CD14-positive monocyte (primary cell): Measurements from ENCODE around the gene MSI2. TPM values are rescaled to one million over a fixed set of nuclear protein-coding genes. Genes with fewer than 3 reads are reported as not detected.
A peak's percentile ranks its signal among the peaks of the same experiment; 100 is the strongest.

Experiments
- DNase-seq, 3 donors: peaks; one replicate each; pipeline ENCODE4 v3.0.0-alpha.2; 2011 to 2022
- H2AFZ ChIP-seq: 2 replicates; pipeline ENCODE4 v1.6.0; 2012; ENCODE audit warnings: mild to moderate bottlenecking, low read depth, low read length, inconsistent platforms; ENCODE audit not compliant: insufficient read depth, poor library complexity, severe bottlenecking
- H3K27ac ChIP-seq, 2 donors: 1 replicate in 1 of 2; 2 replicates in 1 of 2; pipeline ENCODE4 v1.5.1; 2012 to 2013; ENCODE audit warnings: low read length in 2 of 2, control low read depth in 1 of 2, inconsistent platforms in 1 of 2, low read depth in 1 of 2, mild to moderate bottlenecking in 1 of 2
- H3K27me3 ChIP-seq, 2 donors: one replicate each; pipeline versions ENCODE4 v1.6.0 to v1.6.1; 2011 to 2013; ENCODE audit warnings: low read length in 2 of 2; ENCODE audit not compliant: control insufficient read depth in 2 of 2, insufficient read depth in 2 of 2
- H3K36me3 ChIP-seq, 2 donors: replicated peaks in 1 of 2; 1 replicate in 1 of 2; 2 replicates in 1 of 2; pipeline versions ENCODE4 v1.5.1 to v1.6.1; 2012 to 2013; ENCODE audit warnings: low read length in 2 of 2, control low read depth in 1 of 2, inconsistent platforms in 1 of 2, mild to moderate bottlenecking in 1 of 2; ENCODE audit not compliant: insufficient read depth in 2 of 2, control insufficient read depth in 1 of 2
- H3K4me1 ChIP-seq, 2 donors: 1 replicate in 1 of 2; 2 replicates in 1 of 2; pipeline versions ENCODE4 v1.5.1 to v1.6.1; 2012 to 2013; ENCODE audit warnings: low read length in 2 of 2, control low read depth in 1 of 2, inconsistent platforms in 1 of 2, mild to moderate bottlenecking in 1 of 2, moderate library complexity in 1 of 2; ENCODE audit not compliant: insufficient read depth in 2 of 2, control insufficient read depth in 1 of 2
- H3K4me2 ChIP-seq: replicated peaks from 2 replicates; pipeline ENCODE3; 2012; ENCODE audit warnings: low read length, moderate library complexity, mild to moderate bottlenecking; ENCODE audit not compliant: poor library complexity, severe bottlenecking; ENCODE audit errors: extremely low read depth
- H3K4me3 ChIP-seq, 3 experiments: fragments of 200-600 bp in 1 of 3; sonication (generic) in 1 of 3; replicated peaks in 1 of 3; 1 replicate in 2 of 3; 2 replicates in 1 of 3; pipeline ENCODE4 v1.5.1; 2011 to 2013; ENCODE audit warnings: low read length in 3 of 3, mild to moderate bottlenecking in 3 of 3, control low read depth in 2 of 3, low read depth in 2 of 3, inconsistent platforms in 1 of 3, moderate library complexity in 1 of 3
- H3K79me2 ChIP-seq: 2 replicates; pipeline ENCODE4 v1.6.0; 2012; ENCODE audit warnings: mild to moderate bottlenecking, control low read depth, inconsistent platforms, low read length, moderate library complexity; ENCODE audit not compliant: insufficient read depth
- H3K9ac ChIP-seq: 2 replicates; pipeline ENCODE4 v1.6.0; 2017; ENCODE audit warnings: low read length, mild to moderate bottlenecking; ENCODE audit not compliant: insufficient read depth, poor library complexity, severe bottlenecking
- H3K9me3 ChIP-seq, 2 donors: replicated peaks in 1 of 2; 1 replicate in 1 of 2; 2 replicates in 1 of 2; pipeline versions ENCODE4 v1.5.1 to v1.6.1; 2012 to 2013; ENCODE audit warnings: low read length in 2 of 2, control low read depth in 1 of 2; ENCODE audit not compliant: control insufficient read depth in 1 of 2, insufficient read depth in 1 of 2
- H4K20me1 ChIP-seq: 2 replicates; pipeline ENCODE4 v1.6.0; 2012; ENCODE audit warnings: mild to moderate bottlenecking, low read length, control low read depth, moderate library complexity; ENCODE audit not compliant: insufficient read depth
- H3K27ac Mint-ChIP-seq, 7 donors: one replicate each; pipeline ENCODE4 v1.8.0; 2020; ENCODE audit warnings: mild to moderate bottlenecking in 7 of 7, mixed read lengths in 7 of 7, moderate library complexity in 6 of 7, inconsistent platforms in 2 of 7
- H3K27me3 Mint-ChIP-seq, 3 donors: one replicate each; pipeline ENCODE4 v1.8.0; 2021 to 2022; ENCODE audit warnings: low read depth in 3 of 3, mild to moderate bottlenecking in 3 of 3, mixed read lengths in 3 of 3, moderate library complexity in 3 of 3, inconsistent platforms in 1 of 3
- H3K36me3 Mint-ChIP-seq, 2 donors: one replicate each; pipeline ENCODE4 v1.8.0; 2020; ENCODE audit warnings: mixed read lengths in 2 of 2, inconsistent platforms in 1 of 2, mild to moderate bottlenecking in 1 of 2
- H3K4me1 Mint-ChIP-seq: one replicate; pipeline ENCODE4 v1.8.0; 2020; ENCODE audit warnings: mild to moderate bottlenecking, mixed read lengths
- H3K4me3 Mint-ChIP-seq, 2 donors: one replicate each; pipeline ENCODE4 v1.8.0; 2020; ENCODE audit warnings: mild to moderate bottlenecking in 2 of 2, mixed read lengths in 2 of 2, moderate library complexity in 1 of 2
- H3K9me3 Mint-ChIP-seq, 7 donors: one replicate each; pipeline ENCODE4 v1.8.0; 2020 to 2022; ENCODE audit warnings: mixed read lengths in 7 of 7, mild to moderate bottlenecking in 6 of 7, moderate library complexity in 6 of 7, inconsistent platforms in 2 of 7
- CTCF ChIP-seq: fragments of 200-600 bp; IDR thresholded peaks from one replicate; pipeline ENCODE4 v1.8.0; 2022; ENCODE audit warnings: antibody characterized with exemption, mild to moderate bottlenecking
- WGBS: methylation state at CpG from one replicate; pipeline ENCODE4 v1.1.5; 2013; ENCODE audit warnings: missing lambda C conversion rate; ENCODE audit not compliant: insufficient coverage; 5-methylcytosine and 5-hydroxymethylcytosine counted together
- intact Hi-C, 2 donors: fragments of 100-400 bp; cut with micrococcal nuclease; formaldehyde crosslinking; loops; one replicate each; pipeline versions ENCODE4 v1.15.0 to v1.15.1; 2023
- polyA plus RNA-seq, 3 donors: library from polyadenylated mRNA; depleted of rRNA in 1 of 3; unstranded in 2 of 3; stranded (reverse) in 1 of 3; fragments of 300-500 nt in 2 of 3; fragments of >200 nt in 1 of 3; fragmentation: Illumina TruSeq in 2 of 3; gene quantifications; 1 replicate in 2 of 3; 2 replicates in 1 of 3; pipeline ENCODE4 v1.2.3, GENCODE V29; 2012 to 2021

The MSI2 gene
- polyA plus RNA-seq, 3 donors, result 0.20 to 6.6 (median 0.37) TPM

- DNase-seq, result no peak
- Mint-ChIP-seq H3K9me3 (no peaks in the 10 kb centered on the region), H3K4me3 (no peak overlapping the region), H3K27ac (no peak overlapping the region), H3K27me3 (no peaks in the 10 kb centered on the region), H3K4me1 (peaks cover 11% of the 10 kb centered on the region), H3K36me3 (peaks cover 2 to 12% of the 10 kb centered on the region in 2 donors)
- Histone ChIP-seq H2AFZ (no peak overlapping the region), H3K4me1 (peaks cover 6 to 10% of the 10 kb centered on the region in 2 donors), H3K27ac (no peak overlapping the region), H3K4me2 (no peak overlapping the region), H3K36me3 (peaks cover 2 to 6% of the 10 kb centered on the region in 2 donors), H3K4me3 (no peak overlapping the region), H3K9ac (no peak overlapping the region), H3K9me3 (no peaks in the 10 kb centered on the region), H3K79me2 (no peaks in the 10 kb centered on the region), H3K27me3 (no peaks in the 10 kb centered on the region), H4K20me1 (no peaks in the 10 kb centered on the region)
- intact Hi-C loops, result loop anchor here in 1 of 2 donors (5.0 to 10.0 kb wide), 3 partner anchors 78 to 540 kb away; no protein-coding TSS in a partner anchor
- over 99% methylated on average over 17 of the region's 22 CpGs for WGBS
- no peak for TF ChIP-seq CTCF
Observed at GRCh38 chr17:57674894-57675293, 418.6 kb downstream of the MSI2 start.

GRCh38 chr17:57675427-57676387 lies 419.4 kb downstream of the MSI2 start:
- Mint-ChIP-seq H3K27ac (peak overlapping the region in 1 of 7 donors; percentile 59), H3K36me3 (peaks cover 2 to 9% of the 10 kb centered on the region in 2 donors), H3K4me3 (no peak overlapping the region), H3K4me1 (peaks cover 11% of the 10 kb centered on the region), H3K27me3 (no peaks in the 10 kb centered on the region), H3K9me3 (no peaks in the 10 kb centered on the region)
- no peak overlapping the region for H3K9ac ChIP-seq
- DNase-seq, result no peak
- H3K9me3 ChIP-seq, result no peaks in the 10 kb centered on the region
- peaks cover 6 to 10% of the 10 kb centered on the region in 2 donors for H3K4me1 ChIP-seq
- intact Hi-C loops, result loop anchor here in 1 of 2 donors (10.0 kb wide), 1 partner anchor 541 kb away; no protein-coding TSS in a partner anchor
- no peak overlapping the region for H2AFZ ChIP-seq
- peaks cover 2 to 6% of the 10 kb centered on the region in 2 donors for H3K36me3 ChIP-seq
- no peaks in the 10 kb centered on the region for H3K79me2 ChIP-seq
- no peak overlapping the region for H3K4me2 ChIP-seq
- no peaks in the 10 kb centered on the region for H4K20me1 ChIP-seq
- WGBS, result 93% methylated on average over 21 of the region's 24 CpGs
- no peak overlapping the region for H3K27ac ChIP-seq
- H3K4me3 ChIP-seq, result no peak overlapping the region
- no peak for TF ChIP-seq CTCF
- H3K27me3 ChIP-seq, result no peaks in the 10 kb centered on the region
